ENCODE measurements around the gene C6orf47.

DNA sequence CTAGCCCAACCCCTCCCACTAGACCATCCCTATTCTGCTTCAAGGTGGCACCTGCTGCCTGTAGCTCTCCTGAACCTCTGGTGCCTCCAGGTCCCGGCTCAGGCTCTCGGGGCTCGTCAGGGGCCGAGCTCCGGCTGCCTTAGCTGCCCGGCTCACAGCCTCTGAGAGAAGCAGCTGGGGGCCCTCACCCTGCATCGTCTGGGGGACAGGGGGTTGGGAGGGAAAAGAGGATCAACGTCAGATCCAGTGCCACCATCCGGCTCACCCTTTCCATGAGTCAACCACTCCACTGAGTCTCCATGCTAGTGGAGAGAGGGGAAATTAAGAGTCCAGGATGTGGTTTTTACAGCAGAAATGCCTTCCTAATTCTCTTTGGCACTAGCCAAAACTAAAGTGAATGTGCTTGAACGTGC lies 21.1 kb downstream of the C6orf47 start:
- TF ChIP-seq TP53 (CRISPR knock-in tag; IDR thresholded peaks at IDR 0.05) (no peak), JUNB (IDR thresholded peaks at IDR 0.05) (no peak), POLR2A (IDR thresholded peaks at IDR 0.05; ENCODE audit: low read length) (no peak), HDAC2 (IDR thresholded peaks at IDR 0.05) (no peak), CTCF (IDR thresholded peaks at IDR 0.05) (no peak), EP300 (IDR thresholded peaks at IDR 0.05) (no peak), HMGXB4 (CRISPR knock-in tag; IDR thresholded peaks at IDR 0.05; ENCODE audit: borderline replicate concordance) (no peak), KDM5A (IDR thresholded peaks at IDR 0.05) (no peak), EHMT2 (IDR thresholded peaks at IDR 0.05; ENCODE audit: low read depth) (no peak), MYC (IDR thresholded peaks at IDR 0.05; ENCODE audit: borderline replicate concordance, low read length) (no peak), RCOR1 (IDR thresholded peaks at IDR 0.05; ENCODE audit: low read depth, low read length) (no peak), SREBF2 (IDR thresholded peaks at IDR 0.05) (no peak), JUN (IDR thresholded peaks at IDR 0.05) (no peak)
- TF ChIP-seq, protein P1, sequence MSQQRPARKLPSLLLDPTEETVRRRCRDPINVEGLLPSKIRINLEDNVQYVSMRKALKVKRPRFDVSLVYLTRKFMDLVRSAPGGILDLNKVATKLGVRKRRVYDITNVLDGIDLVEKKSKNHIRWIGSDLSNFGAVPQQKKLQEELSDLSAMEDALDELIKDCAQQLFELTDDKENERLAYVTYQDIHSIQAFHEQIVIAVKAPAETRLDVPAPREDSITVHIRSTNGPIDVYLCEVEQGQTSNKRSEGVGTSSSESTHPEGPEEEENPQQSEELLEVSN (IDR thresholded peaks at IDR 0.05; ENCODE audit: borderline replicate concordance, low read depth), result no peak

Data from A549 (cell line).